GM10266 (cell line): ENCODE measurements around the gene CHTF18.

ENCODE experiments used
- DNase-seq: peaks from one replicate; pipeline ENCODE4 v3.0.0; 2012; ENCODE audit errors: extremely low spot score
- CTCF ChIP-seq: IDR thresholded peaks from 2 replicates; pipeline ENCODE4 v1.5.1; 2012; ENCODE audit warnings: mild to moderate bottlenecking, low read depth; ENCODE audit not compliant: control insufficient read depth, insufficient read depth; ENCODE audit errors: missing control alignments

The CHTF18 gene

GRCh38 chr16:799111-799947 is 10.9 kb downstream of the CHTF18 start:
- TF ChIP-seq CTCF: no peak
- DNase-seq: no peak

- no peak for DNase-seq
- TF ChIP-seq CTCF: no peak
Measured at GRCh38 chr16:799948-800833, 11.8 kb downstream of the CHTF18 start, which contains the start of gene GNG13. TSS of gene GNG13 (minus strand) at chr16:800734. CDS start at chr16:799077, 1,657 bp downstream.

GRCh38 chr16:800834-801511 is 12.6 kb downstream of the CHTF18 start:
- no peak for DNase-seq
- no peak for TF ChIP-seq CTCF

DNA sequence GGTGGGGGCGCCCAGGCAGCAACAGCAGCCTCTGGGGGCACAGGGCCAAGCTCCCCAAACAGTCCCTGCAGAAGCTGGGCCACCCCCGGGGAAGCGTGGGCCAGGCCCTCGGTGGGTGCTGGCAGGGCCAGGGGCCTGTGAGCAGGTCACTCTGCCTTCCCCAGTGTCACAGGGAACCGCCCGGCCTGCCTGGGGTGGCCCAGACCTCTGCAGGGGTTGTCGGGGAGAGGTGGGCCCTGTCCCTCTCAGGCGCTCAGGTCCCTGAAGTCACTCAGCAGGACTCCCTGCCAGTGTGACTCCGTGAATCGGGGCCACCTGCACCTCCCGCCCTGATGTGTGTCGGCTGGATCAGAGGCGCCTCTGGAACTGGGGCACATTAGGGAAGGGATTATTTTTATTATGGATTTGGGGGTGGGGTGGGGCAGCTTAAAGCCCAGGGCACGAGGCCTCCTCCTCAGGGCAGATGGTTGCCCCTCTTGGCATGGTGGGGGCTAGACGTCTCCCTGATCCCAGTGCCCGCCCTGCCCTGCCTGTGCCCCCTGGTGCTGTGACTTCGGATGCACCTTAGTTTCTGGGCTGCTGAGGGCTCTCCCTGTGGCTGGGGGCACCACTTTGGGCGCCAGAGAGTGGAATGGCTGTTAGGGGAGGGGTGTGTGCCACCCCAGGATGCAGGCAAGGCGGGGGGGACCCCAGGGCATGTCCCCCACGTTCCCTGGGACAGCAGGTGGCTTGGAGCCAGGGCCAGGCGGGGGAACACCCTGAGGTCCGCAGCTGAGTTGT is 13.4 kb downstream of the CHTF18 start:
- DNase-seq: no peak
- no peak for TF ChIP-seq CTCF

GRCh38 chr16:802461-802860 is 14.0 kb downstream of the CHTF18 start:
- no peak for DNase-seq
- TF ChIP-seq CTCF: no peak

DNA sequence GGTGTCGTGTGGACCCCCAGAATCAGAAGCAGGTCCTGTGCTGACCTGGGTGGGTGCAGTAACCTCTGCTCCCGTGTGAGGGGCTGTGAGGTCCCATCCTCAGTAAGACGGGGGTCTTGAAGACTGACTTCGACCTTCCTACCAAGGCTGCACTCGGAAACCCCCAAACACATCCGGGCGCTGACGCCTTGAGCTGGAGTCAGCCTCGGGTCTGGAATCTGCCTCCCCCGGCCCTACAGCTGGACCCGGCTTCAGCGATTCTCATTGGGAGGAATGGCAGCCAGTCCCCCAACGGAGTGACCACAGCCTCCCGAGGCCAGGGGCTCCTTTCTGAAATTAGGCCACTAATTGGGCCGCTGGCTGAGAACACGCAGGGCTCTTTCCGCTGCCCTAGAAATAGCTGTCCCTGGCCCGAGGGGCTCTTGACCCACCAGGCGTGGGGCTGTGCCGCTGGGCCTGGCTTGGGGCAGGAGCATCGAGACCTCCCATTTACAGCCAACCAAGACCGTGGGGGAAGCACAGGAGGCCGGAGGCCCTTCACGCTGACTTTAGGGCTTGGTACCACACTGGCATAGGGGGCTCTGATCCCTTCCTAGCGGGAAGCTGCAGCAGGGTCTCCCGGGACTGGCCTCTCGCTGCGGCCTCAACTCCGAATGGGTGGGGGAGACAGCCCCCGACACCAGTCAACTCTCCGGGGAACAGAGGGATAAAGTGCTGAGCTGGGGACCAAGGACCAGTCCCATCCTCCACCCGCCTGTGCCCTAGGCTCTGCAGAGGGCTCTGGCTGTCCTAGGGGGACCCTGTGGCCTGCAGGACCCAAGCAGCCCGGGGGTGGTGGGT is 14.7 kb downstream of the CHTF18 start:
- no peak for DNase-seq
- no peak for TF ChIP-seq CTCF
